Neuronal stem cell (in vitro differentiated cells): ENCODE data around the gene OCA2.

Source experiments
- DNase-seq: peaks from one replicate; pipeline ENCODE4 v3.0.0-alpha.2; 2013; ENCODE audit warnings: low spot score
- H2AFZ ChIP-seq: one replicate; pipeline ENCODE4 v1.6.1; 2013; ENCODE audit warnings: mild to moderate bottlenecking, low read length, inconsistent platforms
- H2AK5ac ChIP-seq: 2 replicates; pipeline ENCODE4 v1.6.1; 2013; ENCODE audit warnings: low read depth, mild to moderate bottlenecking, inconsistent platforms, low read length, moderate library complexity, mixed read lengths
- H2BK120ac ChIP-seq: 2 replicates; pipeline ENCODE4 v1.6.1; 2013; ENCODE audit warnings: low read depth, mild to moderate bottlenecking, inconsistent platforms, low read length, moderate library complexity, mixed read lengths
- H2BK12ac ChIP-seq: one replicate; pipeline ENCODE4 v1.6.1; 2013; ENCODE audit warnings: low read length, inconsistent platforms
- H2BK15ac ChIP-seq: 2 replicates; pipeline ENCODE4 v1.6.1; 2013; ENCODE audit warnings: mild to moderate bottlenecking, low read length, inconsistent platforms, mixed read lengths
- H2BK5ac ChIP-seq: one replicate; pipeline ENCODE4 v1.6.1; 2013; ENCODE audit warnings: inconsistent platforms, mild to moderate bottlenecking, low read length, moderate library complexity
- H3K14ac ChIP-seq: one replicate; pipeline ENCODE4 v1.6.1; 2013; ENCODE audit warnings: low read length, inconsistent platforms
- H3K18ac ChIP-seq: 2 replicates; pipeline ENCODE4 v1.6.1; 2013; ENCODE audit warnings: low read length, inconsistent platforms
- H3K23ac ChIP-seq: 2 replicates; pipeline ENCODE4 v1.6.1; 2013; ENCODE audit warnings: low read depth, mild to moderate bottlenecking, mixed read lengths, low read length, inconsistent platforms; ENCODE audit not compliant: poor library complexity
- H3K27ac ChIP-seq: replicated peaks from 3 replicates; pipeline ENCODE4 v1.5.1; 2013; ENCODE audit warnings: low read length, inconsistent platforms
- H3K27me3 ChIP-seq, 3 experiments: 2 replicates each; pipeline ENCODE4 v1.6.1; 2013; ENCODE audit warnings: low read length in 3 of 3, mild to moderate bottlenecking in 2 of 3, inconsistent platforms in 1 of 3, low read depth in 1 of 3, mixed read lengths in 1 of 3, moderate library complexity in 1 of 3; ENCODE audit not compliant: control insufficient read depth in 3 of 3, insufficient read depth in 3 of 3
- H3K36me3 ChIP-seq, 2 donors: replicated peaks in 1 of 2; 2 replicates each; pipeline ENCODE4 v1.6.1; 2013; ENCODE audit warnings: low read length in 2 of 2; ENCODE audit not compliant: control insufficient read depth in 2 of 2, insufficient read depth in 2 of 2
- H3K4ac ChIP-seq: 2 replicates; pipeline ENCODE4 v1.6.1; 2013; ENCODE audit warnings: inconsistent platforms, mild to moderate bottlenecking, low read length, moderate library complexity
- H3K4me1 ChIP-seq, 2 donors: 1 replicate in 1 of 2; 2 replicates in 1 of 2; pipeline ENCODE4 v1.6.1; 2013; ENCODE audit warnings: low read length in 2 of 2, low read depth in 1 of 2; ENCODE audit not compliant: control insufficient read depth in 2 of 2, insufficient read depth in 1 of 2
- H3K4me2 ChIP-seq: one replicate; pipeline ENCODE4 v1.6.1; 2013; ENCODE audit warnings: mild to moderate bottlenecking, low read length, inconsistent platforms; ENCODE audit not compliant: insufficient read depth, poor library complexity, severe bottlenecking
- H3K4me3 ChIP-seq, 2 donors: 2 replicates each; pipeline ENCODE4 v1.5.1; 2013; ENCODE audit warnings: low read length in 2 of 2, mild to moderate bottlenecking in 2 of 2, inconsistent platforms in 1 of 2, moderate library complexity in 1 of 2
- H3K79me1 ChIP-seq: one replicate; pipeline ENCODE4 v1.6.1; 2013; ENCODE audit warnings: low read depth, mild to moderate bottlenecking, inconsistent platforms, low read length, moderate library complexity
- H3K9ac ChIP-seq: one replicate; pipeline ENCODE4 v1.6.1; 2013; ENCODE audit warnings: mild to moderate bottlenecking, low read depth, low read length, inconsistent platforms; ENCODE audit not compliant: poor library complexity
- H3K9me3 ChIP-seq, 2 donors: replicated peaks in 1 of 2; 2 replicates each; pipeline versions ENCODE3 to v1.6.1; 2013; ENCODE audit warnings: low read length in 2 of 2, mild to moderate bottlenecking in 2 of 2, inconsistent platforms in 1 of 2, low read depth in 1 of 2, mixed read lengths in 1 of 2, moderate library complexity in 1 of 2; ENCODE audit not compliant: control insufficient read depth in 2 of 2, insufficient read depth in 1 of 2
- H4K8ac ChIP-seq: one replicate; pipeline ENCODE4 v1.6.1; 2013; ENCODE audit warnings: low read depth, mild to moderate bottlenecking, inconsistent platforms, low read length, moderate library complexity
- H4K91ac ChIP-seq: one replicate; pipeline ENCODE4 v1.6.1; 2013; ENCODE audit warnings: low read length, low read depth, mild to moderate bottlenecking, inconsistent platforms; ENCODE audit not compliant: poor library complexity
- WGBS, 2 donors: extraction: QIAGEN DNeasy Blood & Tissue Kit; methylation state at CpG; one replicate each; pipeline ENCODE4 v1.1.7; 2013; ENCODE audit warnings: missing lambda C conversion rate in 2 of 2, mixed read lengths in 1 of 2; ENCODE audit not compliant: insufficient read length in 2 of 2, insufficient replicate concordance in 1 of 2; ENCODE audit errors: extremely low coverage in 2 of 2; 5-methylcytosine and 5-hydroxymethylcytosine counted together

Gene OCA2

DNA sequence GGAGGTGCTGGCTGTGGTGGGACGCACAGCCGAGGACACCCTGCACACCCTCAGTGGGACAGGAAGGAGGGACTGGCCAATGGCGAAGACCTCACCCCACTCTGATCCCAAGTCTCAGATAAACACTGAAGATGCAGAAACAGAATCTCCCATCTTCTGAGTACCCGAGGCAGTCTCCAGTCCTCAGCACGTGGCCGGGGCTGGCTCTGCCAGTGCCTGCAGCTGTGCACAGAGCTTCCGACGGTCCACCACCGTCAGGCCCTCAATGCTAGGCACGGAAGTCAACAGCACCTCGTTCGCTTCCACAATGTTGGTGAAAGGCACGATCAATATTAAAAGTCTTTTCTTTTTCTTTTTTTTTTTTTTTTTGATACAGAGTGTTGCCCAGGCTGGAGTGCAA, 16.8 kb upstream of the OCA2 start:
- Histone ChIP-seq H3K27ac (no peak overlapping the region), H3K9me3 (peaks cover 0 to 3% of the 10 kb centered on the region in 2 donors), H3K79me1 (peaks cover 3% of the 10 kb centered on the region), H2BK120ac (no peak overlapping the region), H2BK12ac (no peak overlapping the region), H4K91ac (no peak overlapping the region), H3K18ac (no peak overlapping the region), H2AFZ (no peak overlapping the region), H3K36me3 (peaks cover 62 to 98% of the 10 kb centered on the region in 2 donors), H2BK15ac (no peak overlapping the region), H3K4me1 (no peaks in the 10 kb centered on the region), H3K9ac (no peak overlapping the region), H3K4me3 (no peak overlapping the region), H3K4ac (no peak overlapping the region), H4K8ac (no peak overlapping the region), H2AK5ac (no peak overlapping the region), H3K14ac (no peak overlapping the region), H3K27me3 (no peaks in the 10 kb centered on the region), H3K23ac (peak overlapping the region; percentile 73), H2BK5ac (peak overlapping the region; percentile 39), H3K4me2 (no peak overlapping the region)
- no CpG with 5 or more reads among the region's 13 CpGs for WGBS, 2 donors
- no peak for DNase-seq

GRCh38 chr15:28114721-28115622, 15.9 kb upstream of the OCA2 start:
- H2AFZ ChIP-seq = no peak overlapping the region
- no peak overlapping the region for H3K4me2 ChIP-seq
- H3K18ac ChIP-seq = no peak overlapping the region
- H3K36me3 ChIP-seq = peaks cover 61 to 98% of the 10 kb centered on the region in 2 donors
- no peak overlapping the region for H2BK120ac ChIP-seq
- no peak overlapping the region for H3K9ac ChIP-seq
- H3K27me3 ChIP-seq = no peaks in the 10 kb centered on the region
- no CpG with 5 or more reads among the region's 23 CpGs for WGBS, 2 donors
- H3K4ac ChIP-seq = no peak overlapping the region
- H3K4me1 ChIP-seq = no peaks in the 10 kb centered on the region
- H3K9me3 ChIP-seq = peaks cover 0 to 5% of the 10 kb centered on the region in 2 donors
- no peak overlapping the region for H3K4me3 ChIP-seq
- peak overlapping the region; percentile 78 for H2BK5ac ChIP-seq
- H2AK5ac ChIP-seq = no peak overlapping the region
- peaks cover 3% of the 10 kb centered on the region for H3K79me1 ChIP-seq
- H3K23ac ChIP-seq = no peak overlapping the region
- no peak for DNase-seq
- no peak overlapping the region for H3K27ac ChIP-seq
- no peak overlapping the region for H4K91ac ChIP-seq
- H3K14ac ChIP-seq = no peak overlapping the region
- H4K8ac ChIP-seq = no peak overlapping the region
- no peak overlapping the region for H2BK12ac ChIP-seq
- no peak overlapping the region for H2BK15ac ChIP-seq

DNA sequence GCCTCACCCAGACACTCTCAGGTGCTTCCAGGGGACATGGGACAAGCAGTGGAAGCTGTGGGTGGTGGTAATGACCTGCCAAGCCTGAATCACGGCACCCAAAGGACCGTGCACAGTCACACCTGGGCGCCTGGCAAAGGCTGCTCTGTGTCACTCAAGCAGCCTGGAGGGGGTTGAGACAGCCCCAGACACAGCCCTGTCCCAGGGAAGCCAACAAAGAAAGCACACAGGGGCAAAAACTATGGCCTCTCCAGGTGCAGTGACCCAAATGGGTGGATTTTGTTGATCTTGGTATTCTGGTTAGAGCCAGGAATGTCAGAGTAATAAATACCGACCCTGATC, 15.0 kb upstream of the OCA2 start:
- no peak overlapping the region for H3K4ac ChIP-seq
- H3K9ac ChIP-seq = no peak overlapping the region
- H2BK5ac ChIP-seq = no peak overlapping the region
- peak overlapping the region; percentile 1 for H4K8ac ChIP-seq
- no peak overlapping the region for H2BK12ac ChIP-seq
- no peak overlapping the region for H2BK15ac ChIP-seq
- no peak overlapping the region for H3K18ac ChIP-seq
- H3K4me2 ChIP-seq = no peak overlapping the region
- H2BK120ac ChIP-seq = no peak overlapping the region
- no peaks in the 10 kb centered on the region for H3K4me1 ChIP-seq
- no CpG with 5 or more reads among the region's 4 CpGs for WGBS, 2 donors
- peaks cover 3% of the 10 kb centered on the region for H3K79me1 ChIP-seq
- no peak overlapping the region for H2AFZ ChIP-seq
- H3K9me3 ChIP-seq = peaks cover 0 to 5% of the 10 kb centered on the region in 2 donors
- H3K27me3 ChIP-seq = no peaks in the 10 kb centered on the region
- no peak overlapping the region for H3K4me3 ChIP-seq
- peaks cover 58 to 92% of the 10 kb centered on the region in 2 donors for H3K36me3 ChIP-seq
- no peak for DNase-seq
- no peak overlapping the region for H3K23ac ChIP-seq
- no peak overlapping the region for H3K27ac ChIP-seq
- peak overlapping the region; percentile 25 for H4K91ac ChIP-seq
- peak overlapping the region; percentile 49 for H2AK5ac ChIP-seq
- peak overlapping the region; percentile 40 for H3K14ac ChIP-seq

GRCh38 chr15:28113394-28114113, 14.4 kb upstream of the OCA2 start:
- Histone ChIP-seq H3K23ac (no peak overlapping the region), H3K36me3 (peaks cover 57 to 86% of the 10 kb centered on the region in 2 donors), H3K14ac (peak overlapping the region; percentile 40), H4K91ac (peak overlapping the region; percentile 25), H3K27me3 (no peaks in the 10 kb centered on the region), H3K4me3 (peak overlapping the region in 1 of 2 donors; percentile 38), H3K79me1 (peaks cover 3% of the 10 kb centered on the region), H2BK12ac (no peak overlapping the region), H2AFZ (no peak overlapping the region), H3K9ac (no peak overlapping the region), H3K27ac (no peak overlapping the region), H3K18ac (no peak overlapping the region), H3K4ac (no peak overlapping the region), H3K4me2 (no peak overlapping the region), H3K4me1 (no peaks in the 10 kb centered on the region), H2AK5ac (peak overlapping the region; percentile 49), H2BK120ac (no peak overlapping the region), H3K9me3 (peaks cover 0 to 5% of the 10 kb centered on the region in 2 donors), H2BK5ac (no peak overlapping the region), H2BK15ac (no peak overlapping the region), H4K8ac (peak overlapping the region; percentile 1)
- no peak for DNase-seq
- no CpG with 5 or more reads among the region's 23 CpGs for WGBS, 2 donors
